Measurements from ENCODE around the gene MYH1.

Gene MYH1

DNA sequence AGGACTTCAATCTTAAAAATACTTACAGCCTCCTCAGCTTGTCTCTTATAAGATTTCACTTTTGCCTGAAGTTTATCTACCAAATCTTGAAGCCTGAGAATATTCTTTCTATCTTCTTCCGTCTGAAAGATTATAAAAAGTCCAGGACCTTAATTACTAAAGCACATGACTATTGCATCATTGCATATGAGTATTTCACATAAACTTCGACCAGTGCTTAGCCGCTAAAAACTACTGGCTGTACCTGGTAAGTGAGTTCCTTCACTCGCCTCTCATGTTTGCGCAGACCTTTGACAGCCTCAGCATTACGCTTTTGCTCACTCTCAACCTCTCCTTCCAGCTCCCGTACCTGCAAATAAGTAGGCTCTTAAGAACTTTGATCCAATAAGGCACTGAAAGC lies 4.7 kb upstream of the MYH1 start:
- DNase-seq = no peak
- Mint-ChIP-seq H3K9me3 (no peaks in the 10 kb centered on the region), H3K4me3 (no peak overlapping the region), H3K27me3 (peaks cover 16 to 39% of the 10 kb centered on the region in 2 donors), H3K27ac (no peak overlapping the region), H3K4me1 (ENCODE audit: low read depth in 2 of 2) (no peaks in the 10 kb centered on the region), H3K36me3 (ENCODE audit: insufficient read depth) (no peaks in the 10 kb centered on the region)
- ATAC-seq (replicated peaks) = no peak

DNA sequence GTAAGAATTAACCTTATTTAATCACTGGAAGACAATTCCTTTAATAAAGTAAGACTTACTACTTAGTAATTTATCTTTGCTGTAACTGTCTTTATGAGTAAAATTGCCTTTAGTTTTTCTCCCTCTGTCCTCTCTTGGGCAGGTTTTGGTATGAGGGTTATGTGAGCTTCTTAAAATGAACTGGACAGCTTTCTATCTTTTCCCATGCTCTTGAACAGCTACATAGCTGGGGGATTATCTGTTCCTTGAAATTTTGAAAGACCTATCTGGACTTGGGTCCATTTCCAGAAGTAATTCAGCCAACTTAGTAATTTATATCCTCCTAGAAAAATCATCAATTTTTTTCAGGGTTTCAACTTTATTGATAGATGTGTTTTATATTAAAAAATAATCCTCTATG lies 3.6 kb upstream of the MYH1 start:
- Mint-ChIP-seq H3K36me3 (ENCODE audit: insufficient read depth) (no peaks in the 10 kb centered on the region), H3K4me3 (no peak overlapping the region), H3K4me1 (ENCODE audit: low read depth in 2 of 2) (no peaks in the 10 kb centered on the region), H3K9me3 (no peaks in the 10 kb centered on the region), H3K27ac (no peak overlapping the region), H3K27me3 (peaks cover 16 to 33% of the 10 kb centered on the region in 2 donors)
- ATAC-seq (replicated peaks) (no peak), DNase-seq (no peak)

DNA sequence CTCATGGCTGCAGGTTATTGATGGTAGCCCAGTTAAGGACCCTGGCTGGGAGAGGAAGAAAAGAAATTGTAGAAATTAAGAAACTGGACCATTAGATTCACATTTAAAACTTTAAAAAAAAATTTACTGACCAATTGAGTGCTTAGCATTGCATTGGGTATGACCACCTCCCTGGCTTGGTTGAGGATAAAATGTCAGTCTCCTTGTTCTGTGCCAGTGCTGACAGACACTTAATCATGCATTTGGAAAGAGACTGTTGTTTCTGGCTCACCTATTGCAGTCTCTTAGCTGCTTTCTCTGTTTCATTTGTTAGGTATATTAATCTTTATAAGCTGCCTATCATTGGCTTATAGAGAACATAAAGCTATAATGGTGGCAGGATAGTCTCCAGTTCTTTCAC lies 1.7 kb downstream of the MYH1 start:
- Mint-ChIP-seq H3K4me3 (no peak overlapping the region), H3K9me3 (no peaks in the 10 kb centered on the region), H3K36me3 (ENCODE audit: insufficient read depth) (no peaks in the 10 kb centered on the region), H3K27me3 (peaks cover 5 to 17% of the 10 kb centered on the region in 2 donors), H3K4me1 (ENCODE audit: low read depth in 2 of 2) (no peaks in the 10 kb centered on the region), H3K27ac (no peak overlapping the region)
- no peak for DNase-seq
- ATAC-seq (replicated peaks) = no peak

DNA sequence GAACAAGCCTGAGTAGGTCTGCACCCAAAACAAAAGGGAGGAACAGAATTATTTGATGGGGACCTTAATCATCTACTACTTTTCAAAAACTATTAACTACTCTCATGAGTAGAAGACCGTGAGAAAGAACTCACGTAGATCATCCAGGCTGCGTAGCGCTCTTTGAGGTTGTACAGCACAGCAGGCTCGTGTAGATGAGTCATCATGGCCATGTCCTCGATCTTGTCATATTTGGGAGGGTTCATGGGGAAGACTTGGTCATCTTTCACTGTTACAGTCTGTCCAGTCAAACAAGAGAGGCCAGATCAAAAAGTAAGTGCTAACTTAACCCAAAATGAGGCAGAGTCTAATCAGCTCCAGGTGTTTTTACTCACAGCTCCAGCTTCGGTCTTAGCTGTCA lies 2.3 kb downstream of the MYH1 start:
- Mint-ChIP-seq H3K27me3 (peaks cover 5 to 17% of the 10 kb centered on the region in 2 donors), H3K36me3 (ENCODE audit: insufficient read depth) (no peaks in the 10 kb centered on the region), H3K4me3 (no peak overlapping the region), H3K9me3 (no peaks in the 10 kb centered on the region), H3K4me1 (ENCODE audit: low read depth in 2 of 2) (no peaks in the 10 kb centered on the region), H3K27ac (no peak overlapping the region)
- no peak for ATAC-seq (replicated peaks)
- no peak for DNase-seq

DNA sequence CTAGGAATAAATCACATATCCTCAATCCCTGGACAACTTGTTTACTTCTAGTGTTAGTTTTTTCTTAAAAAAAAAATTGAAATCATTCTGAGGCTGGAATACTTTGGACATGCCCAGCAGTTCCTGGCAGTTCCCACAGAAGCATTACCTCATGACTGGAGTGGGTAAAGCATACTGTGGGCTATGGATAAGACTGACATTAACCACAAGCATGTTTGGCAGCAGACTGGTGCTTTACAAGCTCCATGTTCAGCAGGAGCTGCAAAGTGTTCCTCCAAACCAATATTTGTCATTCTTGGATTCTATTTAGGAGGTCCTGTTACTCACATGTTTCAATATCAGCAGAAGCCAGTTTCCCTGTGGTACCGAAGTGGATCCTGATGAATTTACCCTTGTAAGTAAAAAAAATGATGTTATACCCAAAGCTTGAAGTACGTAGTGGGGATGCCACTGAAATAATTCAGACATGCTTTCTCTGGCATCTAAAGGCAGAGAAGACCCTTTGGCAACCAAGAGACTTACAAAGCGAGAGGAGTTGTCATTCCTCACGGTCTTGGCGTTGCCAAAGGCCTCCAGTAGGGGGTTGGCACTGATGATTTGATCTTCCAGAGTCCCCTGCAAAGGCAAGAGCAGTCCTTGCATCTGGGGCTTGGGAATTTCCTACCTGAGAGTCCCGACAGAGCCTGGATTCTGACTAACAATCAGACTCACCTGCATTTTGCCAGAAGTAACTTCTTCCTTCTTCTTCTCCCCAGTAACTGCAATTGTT lies 4.9 kb downstream of the MYH1 start:
- no peaks in the 10 kb centered on the region for H3K9me3 Mint-ChIP-seq
- H3K27me3 Mint-ChIP-seq = peaks cover 7 to 17% of the 10 kb centered on the region in 2 donors
- H3K4me3 Mint-ChIP-seq = no peak overlapping the region
- H3K4me1 Mint-ChIP-seq (ENCODE audit: low read depth in 2 of 2) = no peaks in the 10 kb centered on the region
- no peaks in the 10 kb centered on the region for H3K36me3 Mint-ChIP-seq (ENCODE audit: insufficient read depth)
- no peak overlapping the region for H3K27ac Mint-ChIP-seq
- DNase-seq (no peak), ATAC-seq (replicated peaks) (no peak)

DNA sequence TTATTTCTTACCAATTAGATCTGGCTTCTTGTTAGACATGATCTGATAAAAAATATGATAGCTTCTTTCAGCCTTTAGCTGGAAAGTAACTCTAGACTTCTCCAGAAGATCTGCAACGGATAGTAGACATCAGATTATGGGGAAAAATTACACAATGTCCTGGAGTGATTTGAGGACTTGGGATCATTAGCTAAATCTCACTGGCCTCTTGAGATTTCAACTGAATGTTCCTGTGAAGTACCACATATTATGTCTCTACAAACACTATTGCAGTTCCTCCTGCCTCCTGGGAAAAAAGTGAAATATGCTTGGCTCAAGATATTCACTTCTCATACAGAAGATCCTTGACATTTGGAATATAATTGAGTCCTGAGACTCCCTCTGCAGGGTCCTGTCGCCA lies 5.5 kb downstream of the MYH1 start:
- DNase-seq = no peak
- ATAC-seq (replicated peaks) = no peak
- Mint-ChIP-seq H3K27me3 (peaks cover 11 to 23% of the 10 kb centered on the region in 2 donors), H3K4me3 (no peak overlapping the region), H3K36me3 (ENCODE audit: insufficient read depth) (no peaks in the 10 kb centered on the region), H3K27ac (no peak overlapping the region), H3K4me1 (ENCODE audit: low read depth in 2 of 2) (no peaks in the 10 kb centered on the region), H3K9me3 (no peaks in the 10 kb centered on the region)

DNA sequence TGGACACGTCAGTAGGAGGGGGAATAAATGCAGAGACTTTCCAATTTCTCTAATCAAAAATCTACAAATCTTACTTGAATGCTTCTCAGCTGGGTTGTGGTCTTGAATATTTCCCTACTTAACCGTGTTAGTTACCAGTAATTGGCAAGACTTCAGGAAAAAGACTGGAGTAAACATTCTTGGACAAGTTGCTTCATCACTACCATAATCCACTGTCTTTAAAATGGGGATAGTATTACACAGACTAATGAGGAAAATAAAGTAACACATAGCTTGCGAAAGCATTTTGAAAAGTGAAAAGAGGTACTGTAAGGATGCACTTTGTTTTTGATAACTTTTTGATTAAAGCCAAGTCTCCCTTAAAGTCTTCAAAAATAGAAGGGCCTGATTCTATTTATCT lies 18.4 kb downstream of the MYH1 start:
- Mint-ChIP-seq H3K9me3 (peaks cover 0 to 2% of the 10 kb centered on the region in 2 donors), H3K27me3 (peaks cover 30 to 32% of the 10 kb centered on the region in 2 donors), H3K4me3 (no peak overlapping the region), H3K4me1 (ENCODE audit: low read depth in 2 of 2) (no peaks in the 10 kb centered on the region), H3K27ac (no peak overlapping the region), H3K36me3 (ENCODE audit: insufficient read depth) (no peaks in the 10 kb centered on the region)
- ATAC-seq (replicated peaks) = no peak
- DNase-seq = no peak

DNA sequence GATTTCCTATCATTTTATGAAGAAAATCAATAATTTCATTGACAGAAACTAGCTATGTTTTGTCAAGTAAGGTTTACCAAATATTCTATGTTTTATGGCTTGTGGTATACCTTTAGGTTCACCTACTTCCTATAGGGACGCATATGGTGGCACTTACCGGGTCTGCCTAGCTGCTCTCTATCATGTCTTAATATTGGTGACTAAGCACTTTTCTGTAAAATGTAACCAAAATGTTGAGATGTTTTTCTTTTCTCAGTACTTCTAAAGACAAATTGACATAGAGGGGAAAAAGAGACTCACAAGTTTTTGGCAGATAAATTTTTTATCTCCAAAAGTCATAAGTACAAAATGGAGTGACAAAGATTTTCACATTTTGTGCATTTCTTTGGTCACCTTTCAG lies 26.3 kb downstream of the MYH1 start:
- DNase-seq (no peak), ATAC-seq (replicated peaks) (no peak)
- no peaks in the 10 kb centered on the region for H3K4me1 Mint-ChIP-seq (ENCODE audit: low read depth in 2 of 2)
- H3K27me3 Mint-ChIP-seq = peaks cover 23 to 27% of the 10 kb centered on the region in 2 donors
- H3K36me3 Mint-ChIP-seq (ENCODE audit: insufficient read depth) = no peaks in the 10 kb centered on the region
- H3K27ac Mint-ChIP-seq = no peak overlapping the region
- peaks cover 11 to 19% of the 10 kb centered on the region in 2 donors for H3K9me3 Mint-ChIP-seq
- H3K4me3 Mint-ChIP-seq = no peak overlapping the region

DNA sequence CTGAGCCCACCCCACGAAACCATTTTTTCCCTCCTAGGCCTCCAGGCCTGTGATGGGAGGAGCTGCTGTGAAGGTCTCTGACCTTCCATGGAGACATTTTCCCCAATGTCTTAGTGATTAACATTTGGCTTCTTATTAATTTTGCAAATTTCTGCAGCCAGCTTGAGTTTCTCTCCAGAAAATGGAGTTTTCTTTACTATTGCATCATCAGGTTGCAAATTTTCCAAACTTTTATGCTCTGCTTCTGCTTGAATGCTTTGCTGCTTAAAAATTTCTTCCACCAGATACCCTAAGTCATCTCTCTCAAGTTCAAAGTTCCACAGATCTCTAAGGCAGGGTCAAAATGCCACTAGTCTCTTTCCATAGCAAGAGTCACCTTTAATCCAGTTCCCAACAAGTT lies 36.1 kb downstream of the MYH1 start:
- Mint-ChIP-seq H3K27ac (no peak overlapping the region), H3K9me3 (peaks cover 11% of the 10 kb centered on the region in 2 donors), H3K36me3 (ENCODE audit: insufficient read depth) (no peaks in the 10 kb centered on the region), H3K27me3 (peaks cover 10 to 12% of the 10 kb centered on the region in 2 donors), H3K4me1 (ENCODE audit: low read depth in 2 of 2) (no peaks in the 10 kb centered on the region), H3K4me3 (no peak overlapping the region)
- DNase-seq (no peak), ATAC-seq (replicated peaks) (no peak)

DNA sequence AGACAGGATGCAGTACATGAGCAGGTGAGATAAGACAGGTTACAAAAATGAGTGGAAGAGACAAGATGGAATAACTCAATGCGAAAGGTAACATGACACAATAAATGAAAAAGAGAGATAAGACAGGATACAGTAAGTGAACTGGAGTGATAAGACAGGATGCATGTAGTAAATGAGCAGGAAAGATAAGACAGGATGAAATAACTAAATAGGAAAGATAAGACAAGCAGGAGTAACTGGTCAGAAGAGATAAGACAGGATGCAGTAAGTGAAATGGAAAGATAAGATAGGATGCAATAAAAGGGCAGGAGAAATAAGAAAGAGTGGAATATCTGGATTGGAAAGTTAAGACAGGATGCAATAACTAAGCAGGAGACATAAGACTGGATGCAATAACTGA lies 40.6 kb downstream of the MYH1 start:
- ATAC-seq (replicated peaks) (no peak), DNase-seq (no peak)
- H3K27ac Mint-ChIP-seq = no peak overlapping the region
- H3K27me3 Mint-ChIP-seq = peaks cover 0 to 4% of the 10 kb centered on the region in 2 donors
- H3K9me3 Mint-ChIP-seq = no peaks in the 10 kb centered on the region
- H3K36me3 Mint-ChIP-seq (ENCODE audit: insufficient read depth) = no peaks in the 10 kb centered on the region
- no peak overlapping the region for H3K4me3 Mint-ChIP-seq
- no peaks in the 10 kb centered on the region for H3K4me1 Mint-ChIP-seq (ENCODE audit: low read depth in 2 of 2)

DNA sequence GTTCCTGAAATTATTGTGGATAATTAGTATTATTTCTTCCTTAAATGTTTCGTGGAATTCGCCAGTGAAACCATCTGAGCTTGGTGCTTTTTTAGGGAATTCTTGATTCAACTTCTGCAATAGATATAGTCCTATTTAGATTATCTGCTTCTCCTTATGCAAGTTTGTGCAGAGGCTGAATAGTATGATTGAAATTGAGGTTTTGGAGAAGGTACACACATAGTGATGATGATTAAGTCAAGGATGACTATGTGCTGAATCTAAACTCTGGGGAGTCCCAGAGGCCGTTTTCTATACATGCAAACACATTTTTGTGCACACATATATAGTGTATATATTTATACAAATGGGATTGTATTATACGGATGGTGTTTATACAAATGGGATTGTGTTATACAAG lies 43.8 kb downstream of the MYH1 start:
- Mint-ChIP-seq H3K27ac (no peak overlapping the region), H3K27me3 (no peaks in the 10 kb centered on the region), H3K36me3 (ENCODE audit: insufficient read depth) (no peaks in the 10 kb centered on the region), H3K9me3 (no peaks in the 10 kb centered on the region), H3K4me3 (no peak overlapping the region), H3K4me1 (ENCODE audit: low read depth in 2 of 2) (no peaks in the 10 kb centered on the region)
- no peak for ATAC-seq (replicated peaks)
- no peak for DNase-seq

DNA sequence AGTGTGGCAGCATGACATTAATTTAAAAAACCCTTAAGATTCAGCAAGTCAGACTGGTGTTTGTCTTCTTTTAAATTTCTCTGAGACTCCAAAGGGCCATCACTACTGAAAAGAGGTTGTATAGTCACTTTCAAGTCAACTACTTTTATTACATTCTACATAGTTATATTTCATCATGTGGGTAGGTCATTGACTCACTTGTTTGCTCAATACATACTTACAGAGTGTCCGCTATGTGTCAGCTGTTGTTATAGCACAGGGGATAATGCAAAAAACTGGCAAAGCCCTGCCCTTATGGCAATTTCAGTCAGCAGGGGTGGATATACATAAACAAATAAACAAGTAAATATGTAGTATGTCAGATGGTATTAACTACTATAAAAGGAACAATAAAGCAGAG lies 46.5 kb downstream of the MYH1 start:
- no peaks in the 10 kb centered on the region for H3K36me3 Mint-ChIP-seq (ENCODE audit: insufficient read depth)
- H3K4me3 Mint-ChIP-seq = no peak overlapping the region
- H3K4me1 Mint-ChIP-seq (ENCODE audit: low read depth in 2 of 2) = no peaks in the 10 kb centered on the region
- no peaks in the 10 kb centered on the region for H3K9me3 Mint-ChIP-seq
- H3K27ac Mint-ChIP-seq = no peak overlapping the region
- DNase-seq (no peak), ATAC-seq (replicated peaks) (no peak)
- peaks cover 0 to 4% of the 10 kb centered on the region in 2 donors for H3K27me3 Mint-ChIP-seq

DNA sequence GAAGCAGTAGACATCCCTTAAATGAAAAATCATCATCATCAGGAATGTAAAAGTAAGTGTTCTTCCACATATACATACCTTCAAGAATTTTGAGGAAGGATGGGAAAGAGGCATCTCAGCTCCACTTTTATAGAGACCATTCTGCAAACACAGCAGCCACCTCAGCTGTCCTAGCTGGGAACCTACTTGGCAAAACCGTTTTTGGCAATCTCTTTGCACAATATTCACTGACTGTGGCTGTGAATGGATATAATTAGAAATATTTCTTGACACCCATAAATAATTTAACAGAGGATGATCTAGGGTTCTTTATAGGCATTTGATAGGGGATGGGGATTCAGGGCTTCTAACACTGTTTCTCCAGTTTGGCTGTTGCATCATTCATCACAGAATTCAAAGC lies 48.9 kb downstream of the MYH1 start, which contains the start of gene MYH4:
Gene MYH4 (minus strand): TSS at position 101 of the 400 bp plus-strand sequence. CDS start 2,814 bp downstream, outside the sequence.
- no peak within 1 kb of the TSS for H3K27ac Mint-ChIP-seq
- no peaks in the 10 kb centered on the region for H3K36me3 Mint-ChIP-seq (ENCODE audit: insufficient read depth)
- no peaks in the 10 kb centered on the region for H3K4me1 Mint-ChIP-seq (ENCODE audit: low read depth in 2 of 2)
- no peak for DNase-seq
- no peak for ATAC-seq (replicated peaks)
- peaks cover 3 to 14% of the 10 kb centered on the region in 2 donors for H3K27me3 Mint-ChIP-seq
- H3K4me3 Mint-ChIP-seq = no peak within 1 kb of the TSS
- H3K9me3 Mint-ChIP-seq = no peaks in the 10 kb centered on the region

DNA sequence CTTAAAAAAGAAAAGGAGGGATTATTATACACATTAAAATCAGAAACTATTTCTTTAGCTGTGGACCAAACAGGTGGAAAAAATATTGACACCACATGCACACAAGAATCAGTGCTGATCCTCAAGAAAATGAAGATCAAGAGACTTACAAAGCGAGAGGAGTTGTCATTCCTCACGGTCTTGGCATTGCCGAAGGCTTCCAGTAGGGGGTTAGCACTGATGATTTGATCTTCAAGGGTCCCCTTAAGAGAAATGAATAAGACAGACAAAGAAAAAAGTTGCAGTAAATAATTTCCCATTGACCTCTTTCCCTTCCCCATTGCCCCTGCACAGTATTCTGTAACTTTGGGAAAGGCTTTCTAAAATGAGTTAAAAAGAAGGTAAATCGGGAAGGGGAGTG lies 54.9 kb downstream of the MYH1 start:
- DNase-seq (no peak), ATAC-seq (replicated peaks) (no peak)
- Mint-ChIP-seq H3K36me3 (ENCODE audit: insufficient read depth) (no peaks in the 10 kb centered on the region), H3K27me3 (peaks cover 33 to 39% of the 10 kb centered on the region in 2 donors), H3K9me3 (no peaks in the 10 kb centered on the region), H3K27ac (no peak overlapping the region), H3K4me3 (no peak overlapping the region), H3K4me1 (ENCODE audit: low read depth in 2 of 2) (no peaks in the 10 kb centered on the region)
